Karpas-422 (cell line): ENCODE data around the gene PACRG. TPM values are rescaled to one million over a fixed set of nuclear protein-coding genes. Genes with fewer than 3 reads are reported as not detected.

Experiments used
- DNase-seq: peaks from one replicate; pipeline ENCODE4 v3.0.0-alpha.2; 2015
- H2AFZ ChIP-seq: fragments of 200-600 bp; sonication (generic); 2 replicates; pipeline ENCODE4 v1.6.1; 2014; ENCODE audit warnings: antibody characterized with exemption, low read length, mixed read lengths
- H3K27ac ChIP-seq: fragments of 200-600 bp; sonication (generic); 2 replicates; pipeline ENCODE4 v1.5.1; 2014; ENCODE audit warnings: mild to moderate bottlenecking, low read length, moderate library complexity
- H3K27me3 ChIP-seq: fragments of 200-600 bp; sonication (generic); 2 replicates; pipeline ENCODE4 v1.6.1; 2014; ENCODE audit warnings: low read length, mixed read lengths
- H3K36me3 ChIP-seq: fragments of 200-600 bp; sonication (generic); 2 replicates; pipeline ENCODE4 v1.6.1; 2014; ENCODE audit warnings: low read length, mixed read lengths; ENCODE audit not compliant: insufficient read depth
- H3K4me1 ChIP-seq: fragments of 200-600 bp; sonication (generic); 2 replicates; pipeline ENCODE4 v1.6.1; 2014; ENCODE audit warnings: mild to moderate bottlenecking, low read length, mixed read lengths
- H3K4me2 ChIP-seq: fragments of 200-600 bp; sonication (generic); 2 replicates; pipeline ENCODE4 v1.6.1; 2014; ENCODE audit warnings: low read length, low read depth, mild to moderate bottlenecking; ENCODE audit not compliant: poor library complexity, severe bottlenecking
- H3K4me3 ChIP-seq: fragments of 200-600 bp; sonication (generic); 2 replicates; pipeline ENCODE4 v1.5.1; 2014; ENCODE audit warnings: mild to moderate bottlenecking, antibody characterized with exemption, low read length, mixed read lengths
- H3K79me2 ChIP-seq: fragments of 200-600 bp; sonication (generic); 2 replicates; pipeline ENCODE4 v1.6.1; 2014; ENCODE audit warnings: mild to moderate bottlenecking, low read length, mixed read lengths
- H3K9ac ChIP-seq: fragments of 200-600 bp; sonication (generic); 2 replicates; pipeline ENCODE4 v1.6.0; 2014; ENCODE audit warnings: low read length
- H3K9me2 ChIP-seq: fragments of 200-600 bp; sonication (generic), shearing (Covaris generic); replicated peaks from 2 replicates; pipeline ENCODE4 v1.6.0; 2014; ENCODE audit warnings: mild to moderate bottlenecking, low read length, moderate library complexity; ENCODE audit not compliant: insufficient read depth
- H3K9me3 ChIP-seq: fragments of 300-700, 200-600 bp; sonication (generic); 2 replicates; pipeline ENCODE4 v1.6.1; 2014; ENCODE audit warnings: low read length, mixed read lengths
- H4K20me1 ChIP-seq: fragments of 200-600 bp; sonication (generic); 2 replicates; pipeline ENCODE4 v1.6.1; 2014; ENCODE audit warnings: mild to moderate bottlenecking, antibody characterized with exemption, low read length, low read depth; ENCODE audit not compliant: insufficient read depth
- total RNA-seq: library from RNA; depleted of rRNA; stranded (reverse); fragments of >200 nt; shearing (Covaris generic); gene quantifications from 2 replicates; pipeline ENCODE4 v1.2.3, GENCODE V29; 2014; ENCODE audit warnings: low replicate concordance

Gene PACRG
- total RNA-seq, 1 experiment from 2014 or later, result not detected

DNA sequence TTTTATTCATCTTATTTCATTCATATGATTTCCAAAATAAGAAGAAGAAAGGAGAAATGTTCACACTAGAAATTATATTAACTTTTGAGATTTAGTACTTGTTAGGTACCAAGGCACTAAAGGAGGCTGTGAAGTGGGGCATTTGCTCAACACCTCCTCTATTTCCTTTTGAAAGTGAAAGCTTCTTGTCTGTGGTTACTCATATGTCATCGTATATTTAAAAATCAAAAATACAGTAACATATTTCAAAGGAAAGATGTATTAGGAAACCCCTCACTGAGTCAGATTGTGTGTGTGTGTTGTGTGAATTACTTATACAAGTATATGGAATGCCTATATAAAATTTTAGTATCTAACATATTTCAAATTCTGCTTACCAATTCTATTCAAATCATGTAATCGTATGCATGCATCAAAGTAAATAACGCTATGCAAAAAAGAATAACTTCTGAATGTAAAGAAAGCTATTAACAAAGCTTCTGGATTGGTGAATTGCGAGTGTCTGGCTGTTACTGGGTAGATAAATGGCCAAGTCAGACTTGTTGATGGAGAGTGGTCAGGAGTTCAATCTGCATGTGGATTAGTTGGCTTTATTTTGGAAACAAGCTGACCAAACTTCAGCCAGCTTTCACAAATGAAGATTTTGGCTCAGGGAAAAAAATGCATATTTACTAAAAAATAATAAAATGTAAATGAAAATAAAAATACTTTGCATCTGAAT, 70.9 kb downstream of the PACRG start:
- no peak overlapping the region for H3K27ac ChIP-seq
- DNase-seq, result no peak
- H2AFZ ChIP-seq, result no peak overlapping the region

DNA sequence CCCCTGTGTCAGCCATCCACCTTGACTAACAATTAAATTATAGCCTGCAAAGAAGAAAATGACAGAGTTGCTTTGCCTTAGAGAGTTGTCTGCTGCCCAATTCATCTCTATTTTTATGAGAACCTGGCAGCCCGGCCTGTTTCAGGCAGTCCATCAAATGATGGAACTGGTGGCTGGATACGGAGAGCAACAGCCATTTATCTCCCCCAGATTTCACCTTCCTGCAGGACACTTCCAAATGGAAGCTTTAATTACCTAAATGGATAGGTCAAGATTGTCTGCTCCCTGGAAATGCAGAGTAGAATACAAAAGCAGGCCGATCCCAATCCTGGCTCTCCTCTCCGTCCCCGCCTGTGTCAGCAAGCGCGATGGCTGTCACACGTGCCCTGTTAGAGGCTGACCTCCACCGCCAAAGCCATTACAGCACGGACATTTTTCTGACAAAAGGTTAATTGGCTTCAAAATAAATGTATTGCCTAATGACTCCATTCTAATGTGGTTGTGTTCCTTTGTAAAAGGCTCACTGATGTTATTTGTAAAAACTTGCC, 86.7 kb downstream of the PACRG start:
- no peaks in the 10 kb centered on the region for H3K36me3 ChIP-seq
- H3K4me2 ChIP-seq, result no peak overlapping the region
- no peaks in the 10 kb centered on the region for H4K20me1 ChIP-seq
- no peak for DNase-seq
- H3K27ac ChIP-seq, result no peak overlapping the region
- H3K27me3 ChIP-seq, result no peaks in the 10 kb centered on the region
- H3K9me2 ChIP-seq, result no peaks in the 10 kb centered on the region
- H3K9ac ChIP-seq, result no peak overlapping the region
- H3K9me3 ChIP-seq, result peaks cover 14% of the 10 kb centered on the region
- H2AFZ ChIP-seq, result no peak overlapping the region
- no peaks in the 10 kb centered on the region for H3K4me1 ChIP-seq
- no peak overlapping the region for H3K4me3 ChIP-seq
- H3K79me2 ChIP-seq, result no peaks in the 10 kb centered on the region

More for the DNA sequence above, 70.9 kb downstream of the PACRG start:
- no peak overlapping the region for H3K9ac ChIP-seq
- no peaks in the 10 kb centered on the region for H3K79me2 ChIP-seq
- H3K27me3 ChIP-seq, result no peaks in the 10 kb centered on the region
- no peak overlapping the region for H3K4me2 ChIP-seq
- no peak overlapping the region for H3K4me3 ChIP-seq
- H3K9me2 ChIP-seq, result no peaks in the 10 kb centered on the region
- H4K20me1 ChIP-seq, result no peaks in the 10 kb centered on the region
- H3K4me1 ChIP-seq, result no peaks in the 10 kb centered on the region
- H3K9me3 ChIP-seq, result peaks cover 28% of the 10 kb centered on the region
- H3K36me3 ChIP-seq, result no peaks in the 10 kb centered on the region

DNA sequence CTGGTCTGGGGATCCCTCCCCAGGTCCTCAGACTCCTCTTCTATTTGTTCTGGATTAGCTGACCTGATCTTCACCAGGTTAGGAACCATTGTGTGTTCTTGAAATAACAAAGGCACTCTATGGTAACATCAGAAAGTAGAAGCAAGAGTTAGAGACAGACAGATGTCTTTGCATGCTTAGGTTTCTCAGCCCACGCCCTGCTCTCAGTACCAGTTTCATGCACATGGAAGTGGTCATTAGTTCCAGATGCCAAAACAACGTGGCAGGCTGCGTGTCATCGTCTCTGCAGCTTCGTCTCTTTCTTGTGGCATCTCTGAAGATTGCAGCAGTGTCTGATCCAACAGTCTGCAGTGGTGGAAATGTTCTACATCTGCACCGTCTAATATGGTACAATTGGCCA, 89.4 kb downstream of the PACRG start:
- Histone ChIP-seq H3K9me2 (no peaks in the 10 kb centered on the region), H3K79me2 (no peaks in the 10 kb centered on the region), H3K27ac (no peak overlapping the region), H3K27me3 (no peaks in the 10 kb centered on the region), H4K20me1 (no peaks in the 10 kb centered on the region), H2AFZ (no peak overlapping the region), H3K4me3 (no peak overlapping the region), H3K9ac (no peak overlapping the region), H3K4me2 (no peak overlapping the region), H3K4me1 (no peaks in the 10 kb centered on the region), H3K36me3 (no peaks in the 10 kb centered on the region), H3K9me3 (peaks cover 5% of the 10 kb centered on the region; the same call in 1 of the 2 replicates)
- DNase-seq, result no peak

DNA sequence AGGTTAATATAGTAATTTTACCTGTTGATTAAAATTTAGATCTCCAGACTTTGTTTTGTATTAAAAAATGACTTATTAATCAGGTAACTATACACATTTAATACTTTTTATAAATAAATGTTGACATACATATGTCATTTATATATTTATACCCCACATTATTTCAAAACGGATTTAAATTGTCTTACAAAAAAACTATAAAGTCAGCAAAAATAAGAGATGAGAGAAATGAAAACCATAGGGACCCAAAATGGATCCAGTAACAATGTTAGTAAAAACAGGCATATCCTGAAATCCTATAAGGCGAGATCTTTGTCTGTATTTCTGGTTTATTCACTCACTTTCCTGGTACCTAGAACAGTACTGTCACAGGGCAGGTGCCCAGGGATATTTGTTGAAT, 91.5 kb downstream of the PACRG start:
- H3K4me1 ChIP-seq, result no peaks in the 10 kb centered on the region
- no peaks in the 10 kb centered on the region for H3K36me3 ChIP-seq
- H3K9me3 ChIP-seq, result peaks cover 8% of the 10 kb centered on the region; the same call in 1 of the 2 replicates
- H3K79me2 ChIP-seq, result no peaks in the 10 kb centered on the region
- H3K9ac ChIP-seq, result no peak overlapping the region
- H3K27me3 ChIP-seq, result no peaks in the 10 kb centered on the region
- H3K27ac ChIP-seq, result no peak overlapping the region
- H3K9me2 ChIP-seq, result no peaks in the 10 kb centered on the region
- H2AFZ ChIP-seq, result no peak overlapping the region
- no peaks in the 10 kb centered on the region for H4K20me1 ChIP-seq
- no peak overlapping the region for H3K4me3 ChIP-seq
- no peak for DNase-seq
- no peak overlapping the region for H3K4me2 ChIP-seq

DNA sequence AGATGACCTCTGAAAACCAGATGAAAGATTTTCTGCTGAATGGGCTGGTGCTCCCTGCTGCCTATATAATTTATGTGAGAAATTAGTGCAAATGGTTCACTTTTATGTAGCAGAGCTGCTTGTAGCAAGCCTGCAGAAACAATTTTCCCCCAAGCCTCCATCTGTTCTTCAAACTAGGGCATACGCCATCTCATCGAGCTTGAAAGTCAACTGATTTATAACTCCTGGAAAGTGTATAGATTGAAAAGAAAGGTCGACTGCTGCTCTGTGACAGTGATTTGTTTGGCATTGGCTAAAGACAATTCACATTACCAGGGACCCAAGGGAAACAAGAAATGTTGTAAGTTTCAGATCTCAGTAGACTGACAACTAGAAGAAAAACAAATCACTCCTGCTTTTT, 93.3 kb downstream of the PACRG start:
- Histone ChIP-seq H3K79me2 (no peaks in the 10 kb centered on the region), H3K9ac (no peak overlapping the region), H3K4me3 (no peak overlapping the region), H3K36me3 (no peaks in the 10 kb centered on the region), H3K4me2 (no peak overlapping the region), H3K9me3 (peaks cover 13% of the 10 kb centered on the region; the same call in 1 of the 2 replicates), H3K27ac (no peak overlapping the region), H4K20me1 (no peaks in the 10 kb centered on the region), H3K9me2 (no peaks in the 10 kb centered on the region), H2AFZ (no peak overlapping the region), H3K4me1 (no peaks in the 10 kb centered on the region), H3K27me3 (no peaks in the 10 kb centered on the region)
- no peak for DNase-seq

DNA sequence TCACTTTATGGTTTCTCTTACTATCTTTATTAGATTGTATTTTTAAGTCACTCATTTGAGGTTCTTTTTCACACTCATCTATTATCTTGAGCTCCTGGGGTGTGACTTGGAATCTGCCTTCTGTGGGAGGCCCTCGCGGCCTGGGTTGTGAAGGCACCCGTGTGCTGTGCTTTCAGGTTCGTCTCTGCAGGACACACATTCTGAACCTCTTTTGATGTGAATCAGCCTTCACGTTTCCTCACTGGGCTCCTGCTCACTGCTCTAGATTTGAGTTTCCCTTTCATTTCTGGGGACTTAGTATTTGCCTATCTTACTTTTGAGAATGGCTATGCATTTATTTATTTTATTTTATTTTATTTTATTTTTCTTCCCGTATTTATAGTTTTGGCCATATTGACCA, 97.8 kb downstream of the PACRG start:
- Histone ChIP-seq H3K4me2 (no peak overlapping the region), H3K4me3 (no peak overlapping the region), H3K9me3 (peaks cover 11% of the 10 kb centered on the region), H3K4me1 (no peaks in the 10 kb centered on the region), H4K20me1 (no peaks in the 10 kb centered on the region), H3K27ac (no peak overlapping the region), H3K27me3 (no peaks in the 10 kb centered on the region), H3K9ac (no peak overlapping the region), H3K36me3 (no peaks in the 10 kb centered on the region), H2AFZ (no peak overlapping the region), H3K9me2 (no peaks in the 10 kb centered on the region), H3K79me2 (no peaks in the 10 kb centered on the region)
- no peak for DNase-seq

DNA sequence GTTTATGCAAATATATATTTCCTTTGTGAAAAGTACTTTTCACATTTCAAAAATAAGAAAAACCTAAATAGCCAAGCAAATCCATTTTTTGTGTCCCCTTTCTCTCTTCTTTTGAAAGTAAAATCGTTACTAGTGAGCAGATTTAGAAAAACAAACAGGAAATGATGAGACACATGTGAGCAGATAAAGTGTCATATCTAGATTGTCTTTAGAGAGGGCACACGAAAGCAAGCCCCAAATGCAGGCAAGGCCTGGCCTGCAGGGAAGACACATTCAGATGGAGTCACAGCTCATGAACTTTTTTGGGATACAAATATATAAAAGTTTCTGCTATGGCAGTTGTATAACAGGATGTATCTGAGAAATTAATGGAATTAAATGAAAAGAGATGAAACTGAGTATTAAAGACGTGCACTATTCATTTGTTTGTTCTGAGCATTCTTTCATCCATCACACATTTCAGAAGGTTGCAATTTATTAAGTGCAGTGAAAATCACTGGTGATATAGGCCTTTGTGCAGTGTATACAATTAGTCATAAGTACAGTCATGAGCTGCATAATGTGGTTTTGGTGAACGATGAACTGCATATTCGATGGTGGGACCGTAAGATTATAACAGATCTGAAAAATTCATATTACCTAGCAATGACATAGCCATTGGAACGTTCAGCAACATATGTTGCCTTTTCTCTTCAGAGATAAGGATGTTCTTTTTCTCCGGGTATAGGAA, 101.4 kb downstream of the PACRG start:
- no peaks in the 10 kb centered on the region for H3K4me1 ChIP-seq
- no peaks in the 10 kb centered on the region for H3K36me3 ChIP-seq
- H3K9me3 ChIP-seq, result peaks cover 8% of the 10 kb centered on the region
- H3K4me2 ChIP-seq, result no peak overlapping the region
- H2AFZ ChIP-seq, result no peak overlapping the region
- DNase-seq, result no peak
- no peak overlapping the region for H3K4me3 ChIP-seq
- H4K20me1 ChIP-seq, result no peaks in the 10 kb centered on the region
- H3K79me2 ChIP-seq, result no peaks in the 10 kb centered on the region
- no peak overlapping the region for H3K9ac ChIP-seq
- H3K27ac ChIP-seq, result no peak overlapping the region
- H3K27me3 ChIP-seq, result no peaks in the 10 kb centered on the region
- no peaks in the 10 kb centered on the region for H3K9me2 ChIP-seq

DNA sequence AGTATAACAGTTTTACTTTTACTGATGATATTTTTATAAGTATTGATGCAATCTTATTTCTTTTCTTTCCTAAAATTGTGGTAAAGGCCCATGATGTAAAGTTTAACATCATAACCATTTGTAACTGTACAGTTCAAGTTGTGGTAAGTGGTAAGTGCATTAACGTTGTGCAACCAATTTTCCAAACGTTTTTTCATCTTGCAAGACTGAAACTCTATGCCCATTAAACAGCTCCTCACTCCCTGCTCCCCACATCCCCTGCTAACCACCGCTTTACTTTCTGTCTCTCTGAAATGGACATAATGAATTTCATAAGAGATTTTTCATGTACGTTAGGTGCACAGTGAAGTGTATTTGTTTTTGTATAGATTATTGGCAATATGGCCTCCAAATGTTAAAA, 106.0 kb downstream of the PACRG start:
- H4K20me1 ChIP-seq, result no peaks in the 10 kb centered on the region
- no peak for DNase-seq
- H3K27me3 ChIP-seq, result no peaks in the 10 kb centered on the region
- no peak overlapping the region for H3K9ac ChIP-seq
- no peak overlapping the region for H3K4me2 ChIP-seq
- H3K4me3 ChIP-seq, result no peak overlapping the region
- H3K9me3 ChIP-seq, result peaks cover 17% of the 10 kb centered on the region
- no peak overlapping the region for H3K27ac ChIP-seq
- H3K79me2 ChIP-seq, result no peaks in the 10 kb centered on the region
- no peaks in the 10 kb centered on the region for H3K4me1 ChIP-seq
- no peak overlapping the region for H2AFZ ChIP-seq
- no peaks in the 10 kb centered on the region for H3K36me3 ChIP-seq
- no peaks in the 10 kb centered on the region for H3K9me2 ChIP-seq
